A673 (cell line): ENCODE measurements around the gene SLC12A1. TPM values are rescaled to one million over a fixed set of nuclear protein-coding genes. Genes with fewer than 3 reads are reported as not detected.

Source experiments
- BruUV-seq: library from RNA; stranded (reverse); fragments of 400-500 nt; replicated peaks from 2 replicates; lab custom pipeline; 2021; lab: Mats Ljungman, UMichigan
- CTCF ChIA-PET: fragments of 300-600 bp; sonication (Branson Sonifier 250); formaldehyde crosslinking; loops from one replicate; lab custom pipeline; 2022; ENCODE audit warnings: antibody characterized with exemption; lab: Charles Lee
- POLR2A ChIA-PET: fragments of 300-600 bp; sonication (Branson Sonifier 250); formaldehyde crosslinking; loops from one replicate; lab custom pipeline; 2022; ENCODE audit warnings: antibody characterized with exemption; ENCODE audit not compliant: low non-redundant PET; lab: Charles Lee
- DNase-seq: peaks from one replicate; pipeline ENCODE4 v3.0.0-alpha.2; 2015; ENCODE audit warnings: low spot score
- H3K27ac ChIP-seq: fragments of 200-600 bp; sonication (generic); 2 replicates; pipeline ENCODE4 v1.5.1; 2016; ENCODE audit warnings: mixed run types, low read depth, mild to moderate bottlenecking, mixed read lengths, antibody characterized with exemption, low read length; ENCODE audit not compliant: poor library complexity, severe bottlenecking
- H3K27me3 ChIP-seq: fragments of 200-600 bp; sonication (generic); replicated peaks from 2 replicates; pipeline ENCODE4 v1.6.1; 2017; ENCODE audit warnings: mixed run types, low read depth, mild to moderate bottlenecking, mixed read lengths, antibody characterized with exemption, low read length; ENCODE audit not compliant: insufficient read depth, poor library complexity
- H3K36me3 ChIP-seq: fragments of 200-600 bp; sonication (generic); 2 replicates; pipeline ENCODE4 v1.6.1; 2016; ENCODE audit warnings: mixed run types, mild to moderate bottlenecking, mixed read lengths, antibody characterized with exemption, low read length; ENCODE audit not compliant: insufficient read depth, poor library complexity, severe bottlenecking
- H3K4me1 ChIP-seq: fragments of 200-600 bp; sonication (generic); 2 replicates; pipeline ENCODE4 v1.6.1; 2017; ENCODE audit warnings: mixed run types, mild to moderate bottlenecking, mixed read lengths, antibody characterized with exemption, low read length; ENCODE audit not compliant: insufficient read depth, poor library complexity, severe bottlenecking
- H3K4me3 ChIP-seq: fragments of 200-600 bp; sonication (generic); 2 replicates; pipeline ENCODE4 v1.5.1; 2016; ENCODE audit warnings: low read depth, mixed run types, mild to moderate bottlenecking, mixed read lengths, low read length; ENCODE audit not compliant: poor library complexity, severe bottlenecking
- H3K9me3 ChIP-seq: fragments of 200-600 bp; sonication (generic); 2 replicates; pipeline ENCODE4 v1.6.1; 2016; ENCODE audit warnings: mixed run types, low read depth, mild to moderate bottlenecking, mixed read lengths, antibody characterized with exemption, low read length; ENCODE audit not compliant: poor library complexity, severe bottlenecking
- EZH2 ChIP-seq: fragments of 200-600 bp; sonication (generic); IDR thresholded peaks from 2 replicates; pipeline ENCODE4 v1.6.1; 2017; ENCODE audit warnings: borderline replicate concordance, low read depth, mild to moderate bottlenecking, mixed read lengths, antibody characterized with exemption, low read length; ENCODE audit not compliant: poor library complexity, severe bottlenecking
- intact Hi-C: fragments of 100-400 bp; cut with micrococcal nuclease; formaldehyde crosslinking; loops from one replicate; pipeline ENCODE4 v1.10.0; 2022; ENCODE audit not compliant: unreplicated experiment
- total RNA-seq: library from RNA; stranded (reverse); gene quantifications from 2 replicates; pipeline ENCODE4 v1.2.3, GENCODE V29; 2021
- TF ChIP-seq, protein P1 (sequence below): fragments of 300-800, 200-600 bp; sonication (generic); conservative IDR thresholded peaks from 2 replicates; pipeline ENCODE4 v1.5.1; 2017; ENCODE audit warnings: low read depth, mild to moderate bottlenecking, antibody characterized with exemption, low read length, moderate library complexity, mixed read lengths

The SLC12A1 gene
- total RNA-seq, 1 experiment from 2014 or later, result not detected

DNA sequence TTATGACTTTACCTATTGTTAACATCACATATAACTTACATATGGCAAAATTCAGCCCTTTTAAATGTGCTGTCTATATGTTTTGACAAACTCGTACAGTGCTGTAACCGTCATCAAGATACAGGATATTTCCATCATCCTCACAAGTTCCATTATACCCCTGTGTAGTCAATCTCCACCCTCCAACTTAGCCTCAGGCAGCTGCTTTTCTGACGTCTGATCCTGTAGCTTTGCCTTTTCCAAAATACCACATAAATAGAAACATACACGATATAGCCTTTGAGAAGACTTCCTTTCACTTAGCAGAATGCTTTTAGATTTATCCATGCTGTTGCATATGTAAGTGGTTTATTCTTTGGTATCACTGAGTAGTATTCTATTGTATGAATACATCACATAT lies 47.1 kb downstream of the SLC12A1 start:
- Histone ChIP-seq H3K4me1 (no peaks in the 10 kb centered on the region), H3K36me3 (no peaks in the 10 kb centered on the region), H3K27me3 (no peaks in the 10 kb centered on the region), H3K9me3 (no peaks in the 10 kb centered on the region), H3K4me3 (no peak overlapping the region), H3K27ac (no peak overlapping the region)
- ChIA-PET POLR2A (no interaction called here), CTCF (no interaction called here)
- DNase-seq, result no peak
- no peak for TF ChIP-seq EZH2
- TF ChIP-seq, protein P1, sequence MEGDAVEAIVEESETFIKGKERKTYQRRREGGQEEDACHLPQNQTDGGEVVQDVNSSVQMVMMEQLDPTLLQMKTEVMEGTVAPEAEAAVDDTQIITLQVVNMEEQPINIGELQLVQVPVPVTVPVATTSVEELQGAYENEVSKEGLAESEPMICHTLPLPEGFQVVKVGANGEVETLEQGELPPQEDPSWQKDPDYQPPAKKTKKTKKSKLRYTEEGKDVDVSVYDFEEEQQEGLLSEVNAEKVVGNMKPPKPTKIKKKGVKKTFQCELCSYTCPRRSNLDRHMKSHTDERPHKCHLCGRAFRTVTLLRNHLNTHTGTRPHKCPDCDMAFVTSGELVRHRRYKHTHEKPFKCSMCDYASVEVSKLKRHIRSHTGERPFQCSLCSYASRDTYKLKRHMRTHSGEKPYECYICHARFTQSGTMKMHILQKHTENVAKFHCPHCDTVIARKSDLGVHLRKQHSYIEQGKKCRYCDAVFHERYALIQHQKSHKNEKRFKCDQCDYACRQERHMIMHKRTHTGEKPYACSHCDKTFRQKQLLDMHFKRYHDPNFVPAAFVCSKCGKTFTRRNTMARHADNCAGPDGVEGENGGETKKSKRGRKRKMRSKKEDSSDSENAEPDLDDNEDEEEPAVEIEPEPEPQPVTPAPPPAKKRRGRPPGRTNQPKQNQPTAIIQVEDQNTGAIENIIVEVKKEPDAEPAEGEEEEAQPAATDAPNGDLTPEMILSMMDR, result no peak
- intact Hi-C loops, result loop anchor here (10.0 kb wide), 2 partner anchors 258 to 1058 kb away; no protein-coding TSS in a partner anchor
- no TSS peak for BruUV-seq

DNA sequence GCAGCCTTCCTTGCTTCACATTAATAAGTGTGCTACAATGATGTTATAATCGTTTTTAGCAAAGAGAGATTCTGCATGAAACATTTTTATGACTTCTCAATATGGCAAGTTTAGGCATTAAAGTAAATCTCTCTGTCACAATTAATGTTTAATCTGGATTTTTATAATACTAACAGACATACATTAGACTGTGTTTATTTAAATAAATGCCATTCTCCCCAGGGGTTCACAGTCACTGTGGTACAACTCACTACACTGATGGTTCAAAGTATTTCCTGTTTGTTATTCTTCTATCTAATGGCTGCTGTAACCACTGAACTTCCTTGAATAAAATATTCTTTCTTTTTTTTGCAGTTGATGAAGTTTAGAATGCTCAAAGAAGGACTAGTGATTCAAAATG lies 59.0 kb downstream of the SLC12A1 start:
- Histone ChIP-seq H3K4me1 (peaks cover 23% of the 10 kb centered on the region), H3K27ac (no peak overlapping the region), H3K27me3 (no peaks in the 10 kb centered on the region), H3K9me3 (no peaks in the 10 kb centered on the region), H3K36me3 (no peaks in the 10 kb centered on the region), H3K4me3 (no peak overlapping the region)
- ChIA-PET POLR2A (no interaction called here), CTCF (no interaction called here)
- no TSS peak for BruUV-seq
- intact Hi-C loops, result no loop called here
- peak; percentile 74 for DNase-seq
- no peak for TF ChIP-seq EZH2

GRCh38 chr15:48266024-48266689 lies 60.1 kb downstream of the SLC12A1 start:
- ChIA-PET POLR2A (no interaction called here), CTCF (no interaction called here)
- BruUV-seq, result no TSS peak
- peaks cover 23% of the 10 kb centered on the region for H3K4me1 ChIP-seq
- no peak overlapping the region for H3K27ac ChIP-seq
- TF ChIP-seq, protein P1, result no peak
- no peak for TF ChIP-seq EZH2
- no peaks in the 10 kb centered on the region for H3K36me3 ChIP-seq
- no peak for DNase-seq
- H3K4me3 ChIP-seq, result no peak overlapping the region
- intact Hi-C loops, result no loop called here
- H3K27me3 ChIP-seq, result no peaks in the 10 kb centered on the region
- no peaks in the 10 kb centered on the region for H3K9me3 ChIP-seq

DNA sequence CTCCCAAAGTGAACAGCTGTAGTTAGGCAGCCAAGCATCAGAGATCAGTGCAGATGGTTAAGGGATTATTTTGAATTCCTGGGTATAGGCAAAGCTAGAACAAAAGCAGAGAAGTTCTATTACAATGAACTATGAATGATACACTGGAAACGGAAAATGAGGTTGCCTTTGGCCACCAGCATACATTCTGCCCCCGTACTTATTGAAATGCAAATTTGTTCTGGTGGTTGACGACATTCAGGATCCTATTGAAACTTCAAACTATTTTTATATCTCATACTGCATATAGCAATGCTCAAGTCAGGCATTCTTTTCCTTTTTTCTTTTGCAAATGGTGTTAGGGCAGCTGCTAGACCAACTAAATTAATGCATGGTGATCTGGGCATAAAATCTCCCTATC lies 61.7 kb downstream of the SLC12A1 start:
- Histone ChIP-seq H3K27ac (no peak overlapping the region), H3K9me3 (no peaks in the 10 kb centered on the region), H3K4me3 (no peak overlapping the region), H3K27me3 (no peaks in the 10 kb centered on the region), H3K36me3 (no peaks in the 10 kb centered on the region), H3K4me1 (peaks cover 23% of the 10 kb centered on the region)
- no peak for TF ChIP-seq EZH2
- TF ChIP-seq, protein P1, result no peak
- ChIA-PET POLR2A (no interaction called here), CTCF (no interaction called here)
- intact Hi-C loops, result no loop called here
- BruUV-seq, result no TSS peak
- DNase-seq, result no peak
